GM19351 (cell line): ENCODE measurements around the gene MMP21.
A peak's percentile ranks its signal among the peaks of the same experiment; 100 is the strongest.

Experiments
- ATAC-seq: cut with Tn5 transposase; IDR thresholded peaks from one replicate; pipeline ENCODE4 v1.9.1; 2021; ENCODE audit warnings: mild to moderate bottlenecking, moderate library complexity; ENCODE audit not compliant: unreplicated experiment

Gene MMP21

GRCh38 chr10:125766511-125766910 lies 9.1 kb downstream of the MMP21 start:
- ATAC-seq: no peak

GRCh38 chr10:125765835-125766234 lies 9.8 kb downstream of the MMP21 start:
- ATAC-seq: no peak

- no peak for ATAC-seq
Observed at GRCh38 chr10:125762692-125763648, 12.7 kb downstream of the MMP21 start.

DNA sequence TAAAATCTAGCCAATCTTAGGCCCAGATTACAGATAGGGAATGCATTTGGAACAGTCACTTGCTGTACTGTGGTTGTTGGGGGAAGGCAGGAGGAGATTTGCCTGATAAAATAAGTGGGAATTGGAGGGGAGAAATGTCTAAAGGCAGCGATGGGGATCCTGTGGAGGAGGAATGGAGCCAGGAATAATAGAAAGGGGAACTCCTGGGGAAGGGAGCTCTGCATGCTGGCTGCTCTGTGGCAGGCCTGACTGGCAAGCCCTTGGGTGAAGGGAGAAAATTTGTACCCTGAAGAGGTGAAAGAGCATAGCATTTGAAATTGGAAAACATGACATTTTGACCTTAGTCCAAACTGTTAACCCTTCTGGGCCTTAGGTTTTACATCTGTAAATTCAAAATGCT lies 13.7 kb downstream of the MMP21 start:
- no peak for ATAC-seq

GRCh38 chr10:125757742-125758141 lies 17.9 kb downstream of the MMP21 start:
- no peak for ATAC-seq

- no peak for ATAC-seq
Observed at GRCh38 chr10:125756853-125757487, 18.7 kb downstream of the MMP21 start.

DNA sequence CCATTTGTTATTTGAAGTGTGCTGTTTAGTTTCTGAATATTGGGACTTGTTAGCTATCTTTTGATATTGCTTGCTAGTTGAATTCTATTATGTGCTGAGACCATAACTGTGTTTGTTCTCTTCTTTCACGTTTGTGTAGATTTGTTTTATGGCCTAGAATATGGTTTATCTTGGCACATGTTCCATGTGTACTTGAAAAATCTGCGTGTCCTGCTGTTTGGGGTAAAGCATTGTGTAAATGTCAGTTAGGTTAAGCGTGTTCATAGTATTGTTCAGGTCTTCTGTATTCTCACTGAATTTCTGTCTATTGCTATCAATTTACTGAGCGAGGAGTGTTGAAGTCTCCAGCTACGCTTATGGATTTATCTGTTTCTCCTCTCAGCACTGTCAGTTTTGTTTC lies 19.4 kb downstream of the MMP21 start:
- ATAC-seq: no peak

DNA sequence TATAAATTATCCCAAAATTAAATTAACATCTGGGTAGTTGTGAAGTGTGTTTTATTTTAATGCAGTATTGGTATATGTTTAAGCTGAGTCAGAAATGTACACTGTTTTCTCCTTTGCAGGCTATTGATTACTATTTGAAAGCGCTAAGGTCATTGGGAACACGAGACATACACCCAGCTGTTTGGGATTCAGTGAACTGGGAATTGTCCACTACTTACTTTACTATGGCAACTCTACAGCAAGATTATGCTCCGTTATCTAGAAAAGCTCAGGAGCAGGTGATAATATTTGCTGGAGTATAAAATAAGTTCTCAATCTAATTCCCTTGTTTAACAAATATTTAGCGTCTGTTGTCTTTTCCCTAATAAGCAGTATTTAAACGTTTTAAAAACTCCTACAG lies 28.2 kb downstream of the MMP21 start:
- ATAC-seq: no peak

- ATAC-seq: no peak
Observed at GRCh38 chr10:125744909-125745308, 30.7 kb downstream of the MMP21 start.

- ATAC-seq: no peak
Observed at GRCh38 chr10:125742465-125742864, 33.2 kb downstream of the MMP21 start.

- no peak for ATAC-seq
Observed at GRCh38 chr10:125739994-125740679, 35.5 kb downstream of the MMP21 start.

GRCh38 chr10:125738206-125738605 lies 37.4 kb downstream of the MMP21 start:
- no peak for ATAC-seq

DNA sequence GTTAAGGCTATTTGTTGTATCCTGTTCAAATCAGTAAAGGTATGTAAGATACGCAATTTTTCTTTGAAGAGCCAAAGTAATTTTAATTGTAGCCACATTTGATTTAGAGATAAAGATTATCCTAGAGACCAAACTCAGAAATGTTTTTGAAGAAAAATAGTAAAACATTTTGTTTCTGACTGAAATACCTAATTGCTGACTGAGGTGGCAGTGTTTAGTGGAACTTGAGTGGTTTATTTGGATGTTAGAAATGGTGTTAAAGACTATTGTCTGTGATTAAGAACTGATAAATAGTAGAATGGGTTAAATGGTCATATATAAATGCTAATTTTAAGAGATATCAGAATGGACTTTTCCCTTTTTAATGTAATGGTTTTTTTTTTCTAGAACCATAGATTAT lies 40.8 kb downstream of the MMP21 start:
- ATAC-seq: no peak

DNA sequence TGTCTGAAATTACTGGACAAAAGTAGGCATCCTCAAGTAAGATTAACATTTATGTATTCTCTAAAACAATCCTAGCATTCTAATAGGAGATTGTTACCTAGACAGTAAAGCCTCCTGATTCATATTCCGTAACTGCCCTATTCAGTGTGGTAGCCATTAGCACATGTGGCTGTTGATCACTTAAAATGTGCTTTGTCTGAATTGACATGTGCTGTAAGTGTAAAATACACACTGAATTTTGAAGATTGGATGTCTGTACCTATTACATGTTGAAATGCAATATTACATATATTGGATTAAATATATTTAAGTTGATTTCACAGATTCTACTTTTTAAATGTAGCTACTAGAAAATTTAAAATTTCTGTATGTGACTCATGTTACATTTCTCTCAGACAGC lies 41.5 kb downstream of the MMP21 start:
- ATAC-seq: no peak

GRCh38 chr10:125727436-125727835 lies 48.2 kb downstream of the MMP21 start:
- ATAC-seq: no peak

DNA sequence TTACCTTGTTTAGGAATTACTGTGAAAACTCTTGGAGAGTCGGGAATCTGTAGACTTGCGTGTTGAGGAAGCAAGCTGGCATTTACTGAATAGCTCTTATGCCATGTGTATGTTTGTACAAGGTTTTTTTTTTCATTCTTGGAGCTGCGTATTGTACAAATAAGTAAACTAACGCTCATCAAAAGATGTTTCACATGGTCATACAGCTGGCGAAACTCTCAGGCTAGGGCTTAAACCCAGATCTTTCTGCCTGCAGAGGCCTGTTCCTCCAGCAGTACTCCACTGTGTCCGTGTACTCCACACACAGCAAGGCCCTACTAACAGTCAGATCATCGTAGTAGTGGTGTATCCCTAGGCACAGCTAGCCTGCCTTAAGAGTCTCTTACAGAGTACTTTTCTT lies 48.7 kb downstream of the MMP21 start:
- ATAC-seq: no peak

DNA sequence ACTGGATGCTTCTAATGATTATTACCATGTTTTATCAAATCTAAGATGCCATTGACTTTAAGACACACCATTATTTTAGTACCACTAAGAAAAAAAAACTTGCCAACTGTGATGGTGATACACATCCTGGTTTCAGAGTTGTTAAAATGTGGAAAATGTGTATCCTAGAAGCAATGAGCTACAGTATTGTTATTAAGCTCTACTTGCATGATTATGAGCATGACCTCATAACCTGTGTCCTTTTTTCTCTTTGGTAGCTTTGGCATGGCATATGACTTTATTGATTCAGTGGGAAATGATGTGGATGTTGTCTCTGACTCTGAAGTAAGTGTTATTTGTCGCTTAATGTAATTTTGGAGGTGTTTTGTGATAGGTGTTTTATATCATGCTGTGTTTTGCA lies 52.8 kb downstream of the MMP21 start:
- no peak for ATAC-seq

- peak; percentile 23 for ATAC-seq
Observed at GRCh38 chr10:125721035-125721434, 54.6 kb downstream of the MMP21 start.

- no peak for ATAC-seq
Observed at GRCh38 chr10:125720002-125720382, 55.6 kb downstream of the MMP21 start.

DNA sequence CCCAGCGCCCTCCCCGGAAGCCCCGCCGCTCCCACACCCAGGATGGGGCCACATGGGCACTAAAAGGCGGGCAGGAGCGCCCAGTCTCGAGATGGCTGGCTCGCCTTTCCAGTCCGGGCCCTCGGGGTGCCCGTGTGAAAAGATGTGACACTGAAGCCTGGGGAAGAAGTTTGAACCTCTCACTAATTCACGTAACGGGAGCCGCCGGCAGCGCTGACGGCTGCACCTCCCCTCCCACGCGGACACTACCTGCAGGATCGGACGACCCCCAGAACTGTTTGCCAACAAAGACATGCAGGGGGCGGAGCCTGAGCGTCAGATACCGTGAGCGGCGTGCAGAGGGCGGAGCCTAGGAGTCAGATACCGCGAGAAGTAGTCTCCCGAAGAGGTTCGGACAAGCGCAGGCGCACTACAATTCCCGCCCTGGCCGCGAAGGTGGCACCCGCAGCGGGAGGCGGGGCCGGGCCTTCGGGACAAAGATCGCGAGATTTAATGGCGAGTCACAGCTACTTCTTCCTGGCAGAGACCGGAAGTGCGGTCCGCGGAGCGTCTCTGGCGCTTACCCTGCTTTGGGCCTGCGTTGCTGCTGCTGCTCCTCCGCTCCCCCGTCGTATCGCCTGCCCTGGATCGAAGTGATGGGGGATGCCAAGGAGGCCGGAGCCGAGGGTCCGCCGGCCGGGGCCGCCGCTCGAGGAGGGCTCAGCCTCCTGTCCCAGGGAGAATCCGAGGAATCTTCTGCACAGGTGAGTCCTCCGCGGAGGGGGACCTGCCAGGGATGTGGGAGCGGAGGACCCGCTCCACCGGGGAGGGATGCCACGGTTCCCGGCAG lies 56.2 kb downstream of the MMP21 start, which contains the start of gene EDRF1:
EDRF1 (plus strand) TSS at position 537 of the 829 bp plus-strand sequence; CDS start at position 636, 99 bp downstream.
- ATAC-seq: peak; percentile 89
